Endothelial cell of umbilical vein (primary cell): ENCODE results near the gene SPRYD3. TPM values are rescaled to one million over a fixed set of nuclear protein-coding genes. Genes with fewer than 3 reads are reported as not detected.

Source experiments
- BruUV-seq: library from RNA; stranded (reverse); fragments of 400-500 nt; replicated peaks from 2 replicates; lab custom pipeline; 2021; lab: Mats Ljungman, UMichigan
- CTCF ChIA-PET: fragments of 300-600, 350-600 bp; sonication (Branson Sonifier 250); formaldehyde crosslinking; loops from one replicate; lab custom pipeline; 2021; ENCODE audit warnings: antibody characterized with exemption, inconsistent platforms; lab: Charles Lee
- POLR2A ChIA-PET: fragments of 300-600, 350-600 bp; sonication (Branson Sonifier 250); formaldehyde crosslinking; loops from one replicate; lab custom pipeline; 2021; ENCODE audit warnings: antibody characterized with exemption, inconsistent platforms; lab: Charles Lee
- DNase-seq: peaks from one replicate; pipeline ENCODE4 v3.0.0-alpha.2; 2011; ENCODE audit warnings: low read depth, low spot score
- FAIRE-seq: peaks from 2 replicates; lab custom pipeline; 2011; peaks lifted over from hg19 to GRCh38; lab: Jason Lieb, UNC
- H2AFZ ChIP-seq: 2 replicates; pipeline ENCODE4 v1.6.0; 2012; ENCODE audit warnings: low read depth, low read length, control low read depth, inconsistent platforms
- H3K27ac ChIP-seq: 2 replicates; pipeline ENCODE4 v1.5.1; 2011; ENCODE audit warnings: low read depth, mild to moderate bottlenecking, control low read depth, low read length, moderate library complexity; ENCODE audit not compliant: insufficient read depth
- H3K27me3 ChIP-seq, 2 experiments: 2 replicates each; pipeline versions ENCODE4 v1.6.0 to v1.6.1; 2011; ENCODE audit warnings: low read length in 2 of 2, mixed read lengths in 1 of 2; ENCODE audit not compliant: control insufficient read depth in 2 of 2, insufficient read depth in 2 of 2
- H3K36me3 ChIP-seq, 2 experiments: 2 replicates in 1 of 2; 3 replicates in 1 of 2; pipeline ENCODE4 v1.5.1; 2011; ENCODE audit warnings: low read length in 2 of 2, mild to moderate bottlenecking in 1 of 2, moderate library complexity in 1 of 2; ENCODE audit not compliant: control insufficient read depth in 2 of 2, insufficient read depth in 2 of 2; ENCODE audit errors: extremely low read depth in 1 of 2
- H3K4me1 ChIP-seq: 3 replicates; pipeline ENCODE4 v1.5.1; 2011; ENCODE audit warnings: mild to moderate bottlenecking, low read length; ENCODE audit not compliant: control insufficient read depth, insufficient read depth; ENCODE audit errors: extremely low read depth
- H3K4me2 ChIP-seq: 2 replicates; pipeline ENCODE4 v1.6.1; 2011; ENCODE audit warnings: low read length, control low read depth, mixed read lengths; ENCODE audit not compliant: insufficient read depth
- H3K4me3 ChIP-seq, 3 experiments: fragments of 200-600 bp in 1 of 3; sonication (generic), shearing (Covaris generic) in 1 of 3; replicated peaks in 1 of 3; 2 replicates each; pipeline ENCODE4 v1.5.1; 2011 to 2016; ENCODE audit warnings: control low read depth in 3 of 3, low read length in 3 of 3, mild to moderate bottlenecking in 2 of 3, inconsistent platforms in 1 of 3, low read depth in 1 of 3, moderate library complexity in 1 of 3; ENCODE audit not compliant: insufficient read depth in 1 of 3
- H3K79me2 ChIP-seq: 2 replicates; pipeline ENCODE4 v1.6.0; 2012; ENCODE audit warnings: low read length, inconsistent platforms; ENCODE audit not compliant: control insufficient read depth, insufficient read depth
- H3K9ac ChIP-seq: replicated peaks from 2 replicates; pipeline ENCODE3; 2011; ENCODE audit warnings: low read length, control low read depth; ENCODE audit not compliant: insufficient read depth; ENCODE audit errors: extremely low read depth
- H3K9me1 ChIP-seq: replicated peaks from 3 replicates; pipeline ENCODE4 v1.6.0; 2011; ENCODE audit warnings: mild to moderate bottlenecking, low read length; ENCODE audit not compliant: control insufficient read depth, insufficient read depth; ENCODE audit errors: extremely low read depth
- H3K9me3 ChIP-seq: replicated peaks from 2 replicates; pipeline ENCODE4 v1.5.1; 2012; ENCODE audit warnings: low read length, inconsistent platforms; ENCODE audit not compliant: control insufficient read depth, insufficient read depth
- H4K20me1 ChIP-seq: replicated peaks from 2 replicates; pipeline ENCODE3; 2011; ENCODE audit warnings: mild to moderate bottlenecking, low read length; ENCODE audit not compliant: control insufficient read depth, insufficient read depth; ENCODE audit errors: extremely low read depth
- CTCF ChIP-seq, 2 donors: IDR thresholded peaks; 1 replicate in 1 of 2; 2 replicates in 1 of 2; pipeline ENCODE4 v1.5.1; 2011; ENCODE audit warnings: low read length in 2 of 2, mild to moderate bottlenecking in 2 of 2, moderate library complexity in 2 of 2, control low read depth in 1 of 2, inconsistent platforms in 1 of 2, low read depth in 1 of 2; ENCODE audit not compliant: insufficient read depth in 1 of 2; ENCODE audit errors: extremely low read depth in 1 of 2
- EZH2 ChIP-seq: IDR thresholded peaks from 2 replicates; pipeline ENCODE4 v1.6.1; 2012; ENCODE audit warnings: borderline replicate concordance, low read depth, mild to moderate bottlenecking, moderate library complexity, low read length, inconsistent platforms; ENCODE audit not compliant: severe bottlenecking
- FOS ChIP-seq: IDR thresholded peaks from 2 replicates; pipeline ENCODE4 v1.6.1; 2011; ENCODE audit warnings: mild to moderate bottlenecking, low read length, moderate library complexity, borderline replicate concordance; ENCODE audit not compliant: insufficient read depth
- GATA2 ChIP-seq: IDR thresholded peaks from 2 replicates; pipeline ENCODE4 v1.7.0; 2011; ENCODE audit warnings: low read depth, mild to moderate bottlenecking, moderate library complexity, mixed read lengths, low read length; ENCODE audit not compliant: insufficient read length, insufficient read depth
- JUN ChIP-seq: IDR thresholded peaks from 2 replicates; pipeline ENCODE4 v1.6.1; 2011; ENCODE audit warnings: borderline replicate concordance, low read depth; ENCODE audit not compliant: insufficient read length, insufficient read depth
- MAX ChIP-seq: IDR thresholded peaks from 2 replicates; pipeline ENCODE4 v1.6.1; 2011; ENCODE audit not compliant: insufficient read depth, insufficient read length
- MYC ChIP-seq: IDR thresholded peaks from one replicate; pipeline ENCODE4 v1.6.1; 2011; ENCODE audit warnings: mild to moderate bottlenecking, low read depth, low read length
- POLR2A ChIP-seq: IDR thresholded peaks from 2 replicates; pipeline ENCODE4 v1.6.1; 2012; ENCODE audit warnings: low read depth, mild to moderate bottlenecking, control low read depth, low read length
- POLR2AphosphoS5 ChIP-seq: IDR thresholded peaks from 2 replicates; pipeline ENCODE4 v1.6.1; 2012; ENCODE audit warnings: low read depth, mild to moderate bottlenecking, control low read depth, low read length, moderate library complexity; ENCODE audit not compliant: insufficient read depth
- dilution Hi-C: fragments of 300-500 bp; cut with MboI; formaldehyde crosslinking; loops from one replicate; pipeline ENCODE4 v1.15.0; 2019; ENCODE audit warnings: low sequenced_read_pairs; ENCODE audit not compliant: extremely low pct_ligation_motif_present
- intact Hi-C: fragments of 100-400 bp; cut with micrococcal nuclease; formaldehyde crosslinking; loops from one replicate; pipeline ENCODE4 v1.10.0; 2022
- polyA plus RNA-seq, 4 experiments: library from polyadenylated mRNA; depleted of rRNA in 3 of 4; stranded (reverse) in 3 of 4; unstranded in 1 of 4; fragments of >200 nt; gene quantifications; 2 replicates each; pipeline versions ENCODE4 v1.2.1 to v1.2.3, GENCODE V29; 2011 to 2012; ENCODE audit warnings: missing spikeins in 1 of 4
- total RNA-seq: library from RNA; stranded (reverse); gene quantifications from 2 replicates; pipeline ENCODE4 v1.2.3, GENCODE V29; 2021

Gene SPRYD3
- total and polyA plus RNA-seq, 2 donors (not counting 3 experiments of a cell fraction or from before 2014, with no cell fraction given): 38.6 to 39.2 TPM

- ChIA-PET POLR2A (no interaction called here), CTCF (interaction anchor here (1.5 to 10.8 kb wide), 2 partner anchors 27 to 39 kb away, joined by 4 to 463 read pairs; partner anchors contain the start of gene SPRYD3)
- Histone ChIP-seq H3K4me3 (no peak overlapping the region), H4K20me1 (no peaks in the 10 kb centered on the region), H3K79me2 (no peaks in the 10 kb centered on the region), H3K36me3 (no peaks in the 10 kb centered on the region), H3K9ac (no peak overlapping the region), H3K4me1 (no peaks in the 10 kb centered on the region), H3K9me3 (no peaks in the 10 kb centered on the region), H3K27ac (no peak overlapping the region), H2AFZ (no peak overlapping the region), H3K9me1 (no peaks in the 10 kb centered on the region), H3K4me2 (no peak overlapping the region), H3K27me3 (no peaks in the 10 kb centered on the region)
- no peak for DNase-seq
- intact Hi-C loops: no loop called here
- no TSS peak for BruUV-seq
- TF ChIP-seq GATA2 (no peak), MYC (no peak), CTCF (IDR thresholded peaks at IDR 0.05; ENCODE audit: extremely low read depth in 1 of 2, insufficient read depth in 1 of 2, low read depth in 1 of 2, low read length in 2 of 2) (no peak), MAX (no peak)
- no peak for FAIRE-seq
- dilution Hi-C loops: no loop called here
Measured at GRCh38 chr12:53105712-53106439, 26.7 kb upstream of the SPRYD3 start.

GRCh38 chr12:53105256-53105655 is 26.1 kb upstream of the SPRYD3 start:
- Histone ChIP-seq H2AFZ (no peak overlapping the region), H3K9ac (no peak overlapping the region), H3K4me1 (no peaks in the 10 kb centered on the region), H3K9me3 (no peaks in the 10 kb centered on the region), H3K27me3 (no peaks in the 10 kb centered on the region), H3K9me1 (no peaks in the 10 kb centered on the region), H3K27ac (no peak overlapping the region), H3K4me2 (no peak overlapping the region), H3K4me3 (no peak overlapping the region), H3K36me3 (no peaks in the 10 kb centered on the region), H3K79me2 (no peaks in the 10 kb centered on the region), H4K20me1 (no peaks in the 10 kb centered on the region)
- FAIRE-seq (no peak), DNase-seq (no peak)
- dilution Hi-C loops: no loop called here
- no peak for TF ChIP-seq CTCF (IDR thresholded peaks at IDR 0.05; ENCODE audit: extremely low read depth in 1 of 2, insufficient read depth in 1 of 2, low read depth in 1 of 2, low read length in 2 of 2)
- TF ChIP-seq MAX: no peak
- TF ChIP-seq POLR2AphosphoS5: no peak
- TF ChIP-seq GATA2: no peak
- no peak for TF ChIP-seq FOS
- no peak for TF ChIP-seq EZH2
- TF ChIP-seq POLR2A: no peak
- no peak for TF ChIP-seq MYC
- no peak for TF ChIP-seq JUN
- intact Hi-C loops: no loop called here
- ChIA-PET POLR2A (no interaction called here), CTCF (interaction anchor here (1.5 to 10.8 kb wide), 2 partner anchors 26 to 38 kb away, joined by 4 to 463 read pairs; partner anchors contain the start of gene SPRYD3)
- BruUV-seq: no TSS peak
